ENCODE results near the gene GSK3A.

DNA sequence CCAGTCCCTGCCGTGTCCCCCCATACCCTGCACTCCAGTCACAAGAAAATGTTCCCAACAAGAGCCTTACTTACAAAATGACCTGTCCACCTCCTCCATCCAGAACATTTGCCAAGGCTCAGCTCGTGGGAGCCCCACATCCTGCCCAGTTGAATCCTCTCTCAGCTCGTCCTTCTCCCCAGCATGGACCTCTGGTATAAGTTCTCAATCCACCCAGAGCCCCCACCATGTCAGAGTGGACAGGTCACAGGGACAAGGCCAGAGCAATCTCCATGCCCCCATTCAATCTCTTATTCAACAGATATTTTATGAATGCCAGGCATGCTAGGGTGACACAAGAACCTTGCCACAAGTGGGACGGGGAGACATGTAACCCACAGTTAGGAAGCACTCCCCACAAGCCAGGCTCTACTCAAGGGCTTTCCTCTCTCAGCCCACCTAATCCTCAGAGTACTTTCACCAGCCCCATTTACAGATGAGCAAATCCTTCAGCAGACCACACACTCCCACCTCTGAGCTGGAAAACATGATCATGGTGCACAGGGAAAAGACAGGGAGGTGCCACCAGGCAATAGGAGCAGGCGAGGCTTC lies 40.0 kb downstream of the GSK3A start:
- TF ChIP-seq, protein P1, sequence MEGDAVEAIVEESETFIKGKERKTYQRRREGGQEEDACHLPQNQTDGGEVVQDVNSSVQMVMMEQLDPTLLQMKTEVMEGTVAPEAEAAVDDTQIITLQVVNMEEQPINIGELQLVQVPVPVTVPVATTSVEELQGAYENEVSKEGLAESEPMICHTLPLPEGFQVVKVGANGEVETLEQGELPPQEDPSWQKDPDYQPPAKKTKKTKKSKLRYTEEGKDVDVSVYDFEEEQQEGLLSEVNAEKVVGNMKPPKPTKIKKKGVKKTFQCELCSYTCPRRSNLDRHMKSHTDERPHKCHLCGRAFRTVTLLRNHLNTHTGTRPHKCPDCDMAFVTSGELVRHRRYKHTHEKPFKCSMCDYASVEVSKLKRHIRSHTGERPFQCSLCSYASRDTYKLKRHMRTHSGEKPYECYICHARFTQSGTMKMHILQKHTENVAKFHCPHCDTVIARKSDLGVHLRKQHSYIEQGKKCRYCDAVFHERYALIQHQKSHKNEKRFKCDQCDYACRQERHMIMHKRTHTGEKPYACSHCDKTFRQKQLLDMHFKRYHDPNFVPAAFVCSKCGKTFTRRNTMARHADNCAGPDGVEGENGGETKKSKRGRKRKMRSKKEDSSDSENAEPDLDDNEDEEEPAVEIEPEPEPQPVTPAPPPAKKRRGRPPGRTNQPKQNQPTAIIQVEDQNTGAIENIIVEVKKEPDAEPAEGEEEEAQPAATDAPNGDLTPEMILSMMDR (conservative IDR thresholded peaks at IDR 0.05; ENCODE audit: low read depth, low read length): no peak
- TF ChIP-seq EZH2 (IDR thresholded peaks at IDR 0.05; ENCODE audit: low read length, unreplicated experiment) (no peak), EZH2phosphoT487 (IDR thresholded peaks at IDR 0.05; ENCODE audit: borderline replicate concordance, low read length) (no peak)
